Activated T-cell treated with anti-CD3 and anti-CD28 coated beads, Interleukin-2, amount 50 U/mL, for 72 hours (primary cell): ENCODE data around the gene RTL10. TPM values are rescaled to one million over a fixed set of nuclear protein-coding genes. Genes with fewer than 3 reads are reported as not detected.
A peak's percentile ranks its signal among the peaks of the same experiment; 100 is the strongest.

Source experiments
- ATAC-seq, 2 donors: fragments of 150-1000 bp; cut with Tn5 transposase; replicated peaks in 1 of 2; 2 replicates each; pipeline ENCODE4 v1.10.0; 2021; ENCODE audit warnings: moderate library complexity in 2 of 2, mild to moderate bottlenecking in 1 of 2
- DNase-seq, 2 donors: peaks; one replicate each; pipeline ENCODE4 v3.0.0; 2021 to 2022; ENCODE audit warnings: mixed read lengths in 1 of 2
- H3K27ac Mint-ChIP-seq: one replicate; pipeline ENCODE4 v1.8.0; 2022; ENCODE audit warnings: mild to moderate bottlenecking, moderate library complexity, mixed read lengths
- H3K27me3 Mint-ChIP-seq: one replicate; pipeline ENCODE4 v1.8.0; 2022; ENCODE audit warnings: low read depth, mixed read lengths
- H3K36me3 Mint-ChIP-seq, 2 donors: one replicate each; pipeline ENCODE4 v1.8.0; 2022; ENCODE audit warnings: mixed read lengths in 2 of 2, mild to moderate bottlenecking in 1 of 2; ENCODE audit not compliant: insufficient read depth in 2 of 2
- H3K4me1 Mint-ChIP-seq: one replicate; pipeline ENCODE4 v1.8.0; 2022; ENCODE audit warnings: low read depth, mixed read lengths
- H3K4me3 Mint-ChIP-seq, 2 donors: one replicate each; pipeline ENCODE4 v1.8.0; 2022; ENCODE audit warnings: mild to moderate bottlenecking in 2 of 2, mixed read lengths in 2 of 2, moderate library complexity in 2 of 2
- H3K9me3 Mint-ChIP-seq, 2 donors: one replicate each; pipeline ENCODE4 v1.8.0; 2022; ENCODE audit warnings: mixed read lengths in 2 of 2
- total RNA-seq, 2 donors: library from RNA; stranded (reverse); gene quantifications; one replicate each; pipeline ENCODE4 v1.2.3, GENCODE V29; 2022

Gene RTL10
- total RNA-seq: 10 to 100 TPM; 15.0 to 16.3 TPM

GRCh38 chr22:19854778-19855503 is at the start of gene RTL10, which contains the start of gene GNB1L:
RTL10 (minus strand) TSS chr22:19854874; CDS start chr22:19852261, 2,613 bp downstream.
GNB1L (minus strand) TSS chr22:19854874; CDS start chr22:19821355, 33,519 bp downstream.
- DNase-seq: peak; percentile 97
- Mint-ChIP-seq H3K4me1 (peaks cover 56% of the 10 kb centered on the region), H3K9me3 (no peaks in the 10 kb centered on the region), H3K4me3 (peak within 1 kb of the TSS; percentile 98 to 99), H3K27ac (peak within 1 kb of the TSS; percentile 97), H3K27me3 (no peaks in the 10 kb centered on the region), H3K36me3 (peaks cover 0 to 3% of the 10 kb centered on the region in 2 donors)
- ATAC-seq: peak; percentile 91 to 93

DNA sequence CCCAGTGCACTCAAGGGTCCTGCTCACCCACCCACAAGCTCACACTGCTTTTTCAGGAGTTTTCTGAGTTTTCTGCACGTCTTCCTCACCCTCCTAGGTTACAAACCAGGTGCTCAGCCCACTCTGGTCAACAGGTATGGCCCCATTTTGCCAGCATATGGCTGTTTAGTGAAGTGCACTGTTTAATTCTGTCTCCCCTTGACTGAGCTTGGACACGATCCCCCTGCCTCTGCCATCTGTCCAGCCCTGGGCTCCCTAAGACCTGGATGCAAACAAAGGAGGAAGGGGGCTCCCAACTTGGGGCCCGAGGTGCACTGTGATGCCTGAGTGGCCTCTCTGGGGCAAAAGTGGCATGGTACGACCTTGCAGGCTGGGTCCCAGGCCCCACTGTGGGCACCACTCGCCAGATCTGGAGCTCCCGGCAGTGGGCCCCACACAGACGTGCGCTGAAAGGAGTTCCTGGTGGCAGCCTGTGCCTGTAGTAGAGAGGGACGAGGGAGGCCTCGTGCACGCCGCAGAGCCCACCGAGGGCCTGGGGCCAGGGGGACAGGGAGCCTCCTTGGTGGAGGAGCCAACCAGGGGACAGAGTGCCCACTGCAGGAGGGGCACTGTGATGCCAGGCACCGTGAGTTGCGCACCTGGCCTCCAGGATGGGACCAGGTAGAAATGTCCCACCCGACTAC is 49.6 kb upstream of the RTL10 start:
- Mint-ChIP-seq H3K36me3 (no peaks in the 10 kb centered on the region), H3K4me3 (no peak overlapping the region), H3K9me3 (no peaks in the 10 kb centered on the region), H3K4me1 (no peaks in the 10 kb centered on the region), H3K27me3 (no peaks in the 10 kb centered on the region), H3K27ac (no peak overlapping the region)
- DNase-seq: no peak
- no peak for ATAC-seq

DNA sequence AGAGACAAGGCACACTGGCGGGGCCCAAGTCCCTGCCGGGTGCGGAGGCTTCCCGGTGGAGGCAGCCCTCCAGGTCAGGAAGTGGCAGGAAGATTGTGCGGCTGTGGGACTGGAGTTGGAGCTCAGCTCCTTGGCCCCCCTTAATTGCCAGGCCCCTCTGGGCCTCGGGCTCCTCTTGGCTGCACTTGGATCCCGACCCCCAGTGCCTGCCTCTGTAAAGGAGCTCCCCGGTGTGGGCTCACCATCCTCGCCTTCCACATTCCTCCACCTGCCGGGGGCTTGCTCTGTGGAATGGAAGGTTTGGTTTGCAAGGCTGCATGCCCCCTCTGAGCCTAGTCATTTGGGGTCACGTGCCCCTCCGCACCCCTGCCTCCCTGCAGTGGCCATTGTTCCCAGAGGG is 48.8 kb upstream of the RTL10 start:
- no peaks in the 10 kb centered on the region for H3K27me3 Mint-ChIP-seq

GRCh38 chr22:19903031-19903430 is 48.4 kb upstream of the RTL10 start:
- Mint-ChIP-seq H3K4me1 (no peaks in the 10 kb centered on the region), H3K4me3 (no peak overlapping the region), H3K27ac (no peak overlapping the region), H3K9me3 (no peaks in the 10 kb centered on the region), H3K27me3 (no peaks in the 10 kb centered on the region), H3K36me3 (no peaks in the 10 kb centered on the region)
- ATAC-seq: no peak
- DNase-seq: no peak

More for the DNA sequence above, 48.8 kb upstream of the RTL10 start:
- DNase-seq: no peak
- no peak overlapping the region for H3K27ac Mint-ChIP-seq
- H3K9me3 Mint-ChIP-seq: no peaks in the 10 kb centered on the region
- no peaks in the 10 kb centered on the region for H3K4me1 Mint-ChIP-seq
- ATAC-seq: no peak
- no peaks in the 10 kb centered on the region for H3K36me3 Mint-ChIP-seq
- no peak overlapping the region for H3K4me3 Mint-ChIP-seq

DNA sequence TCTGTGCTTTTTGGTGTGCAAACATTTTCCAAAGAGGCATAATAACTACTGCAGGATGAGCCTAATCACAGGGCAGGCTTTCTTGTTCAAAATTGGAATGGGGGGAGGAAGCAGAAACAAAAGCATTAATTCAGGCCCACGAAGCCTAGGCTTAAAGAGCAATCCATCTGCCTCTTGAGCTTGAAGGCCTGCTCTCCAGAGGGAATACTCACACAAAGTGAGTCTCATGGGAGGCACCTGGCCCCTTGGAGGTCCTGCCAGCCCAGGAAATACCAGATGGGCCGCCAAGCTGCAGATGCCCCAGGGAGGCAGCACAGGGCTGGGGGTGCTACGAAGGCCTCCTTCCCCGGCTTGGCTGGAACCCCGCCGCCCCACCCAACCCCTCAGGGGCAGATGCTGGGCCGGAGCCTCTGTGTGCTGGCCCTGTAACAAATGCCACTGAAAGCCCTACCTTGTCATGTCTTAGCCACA is 47.6 kb upstream of the RTL10 start:
- H3K36me3 Mint-ChIP-seq: no peaks in the 10 kb centered on the region
- DNase-seq (no peak), ATAC-seq (no peak)
- no peak overlapping the region for H3K4me3 Mint-ChIP-seq
- H3K9me3 Mint-ChIP-seq: no peaks in the 10 kb centered on the region
- peaks cover under 1% of the 10 kb centered on the region for H3K4me1 Mint-ChIP-seq
- no peak overlapping the region for H3K27ac Mint-ChIP-seq
- no peaks in the 10 kb centered on the region for H3K27me3 Mint-ChIP-seq

DNA sequence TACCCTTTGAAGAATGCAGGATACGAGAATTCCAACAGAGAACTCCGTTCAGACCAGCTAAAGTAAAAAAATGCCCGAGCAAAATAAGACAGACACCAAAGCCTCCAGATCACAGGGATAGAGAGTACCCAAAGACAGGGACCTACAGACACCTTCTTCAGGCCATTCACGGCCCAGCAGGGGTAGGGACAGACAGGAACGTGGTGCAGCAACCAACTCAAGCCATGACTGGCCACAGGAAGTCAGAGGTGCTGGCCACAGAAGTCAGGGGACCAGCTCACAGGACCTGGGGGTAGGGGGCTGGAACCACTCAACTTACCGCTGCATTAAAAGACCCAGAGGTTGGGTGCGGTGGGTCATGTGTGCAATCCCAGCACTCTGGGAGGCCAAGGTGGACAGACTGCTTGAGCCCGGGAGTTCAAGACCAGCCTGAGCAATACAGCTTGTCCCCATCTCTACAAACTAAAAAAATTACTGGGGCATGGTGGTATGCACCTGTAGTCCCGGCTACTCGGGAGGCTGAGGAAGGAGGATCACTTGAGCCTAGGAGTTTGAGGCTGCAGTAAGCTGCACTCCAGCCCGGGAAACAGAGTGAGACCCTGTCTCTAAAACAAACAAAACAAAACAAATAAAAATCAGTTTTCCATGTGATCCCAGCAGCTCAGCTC is 47.0 kb upstream of the RTL10 start:
- no peaks in the 10 kb centered on the region for H3K27me3 Mint-ChIP-seq
- ATAC-seq (no peak), DNase-seq (no peak)
- H3K4me1 Mint-ChIP-seq: peaks cover 6% of the 10 kb centered on the region
- no peak overlapping the region for H3K4me3 Mint-ChIP-seq
- no peak overlapping the region for H3K27ac Mint-ChIP-seq
- H3K36me3 Mint-ChIP-seq: no peaks in the 10 kb centered on the region
- no peaks in the 10 kb centered on the region for H3K9me3 Mint-ChIP-seq

- Mint-ChIP-seq H3K27me3 (no peaks in the 10 kb centered on the region), H3K4me3 (no peak overlapping the region), H3K36me3 (no peaks in the 10 kb centered on the region), H3K9me3 (no peaks in the 10 kb centered on the region), H3K27ac (no peak overlapping the region), H3K4me1 (peaks cover 15% of the 10 kb centered on the region)
- DNase-seq (no peak), ATAC-seq (no peak)
Measured at GRCh38 chr22:19900707-19901436, 46.2 kb upstream of the RTL10 start.

DNA sequence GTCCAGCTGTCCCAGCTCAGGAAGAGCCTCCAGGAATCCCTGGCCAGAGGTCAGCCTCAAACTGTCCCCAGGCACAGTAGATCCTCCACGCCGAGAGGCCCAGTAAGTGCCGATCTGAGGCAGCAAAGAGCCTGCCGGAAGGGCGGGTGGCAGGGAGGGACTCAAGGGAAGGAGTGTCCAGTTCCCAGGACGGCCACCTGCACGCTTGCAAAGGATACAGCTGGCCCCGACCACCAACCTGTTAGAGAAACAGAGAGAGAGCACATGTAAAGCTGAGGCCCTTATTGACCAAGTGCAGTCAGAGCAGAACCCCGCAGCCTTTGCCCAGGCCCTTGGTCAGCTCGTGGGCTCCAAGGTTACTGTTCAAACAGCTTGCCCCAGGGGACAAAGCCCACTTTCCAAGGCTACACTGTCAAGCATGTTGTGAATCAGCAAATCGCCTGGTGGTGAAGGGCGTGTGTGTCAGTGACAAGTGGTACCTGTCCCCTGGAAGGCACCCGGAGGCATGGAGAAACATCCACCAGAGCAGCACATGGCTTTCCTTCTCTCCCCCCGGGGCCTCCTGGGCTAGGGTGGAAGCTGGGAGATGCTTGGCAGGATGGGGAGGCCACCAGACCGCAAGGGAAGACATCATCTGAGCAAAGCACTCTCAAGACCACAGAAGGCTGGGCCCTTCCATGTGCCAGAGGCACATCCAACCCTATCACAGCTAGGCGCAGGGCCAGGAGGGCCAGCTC is 44.3 kb upstream of the RTL10 start:
- Mint-ChIP-seq H3K27me3 (no peaks in the 10 kb centered on the region), H3K4me1 (peaks cover 30% of the 10 kb centered on the region), H3K27ac (no peak overlapping the region), H3K9me3 (no peaks in the 10 kb centered on the region), H3K4me3 (no peak overlapping the region), H3K36me3 (no peaks in the 10 kb centered on the region)
- ATAC-seq (no peak), DNase-seq (no peak)

DNA sequence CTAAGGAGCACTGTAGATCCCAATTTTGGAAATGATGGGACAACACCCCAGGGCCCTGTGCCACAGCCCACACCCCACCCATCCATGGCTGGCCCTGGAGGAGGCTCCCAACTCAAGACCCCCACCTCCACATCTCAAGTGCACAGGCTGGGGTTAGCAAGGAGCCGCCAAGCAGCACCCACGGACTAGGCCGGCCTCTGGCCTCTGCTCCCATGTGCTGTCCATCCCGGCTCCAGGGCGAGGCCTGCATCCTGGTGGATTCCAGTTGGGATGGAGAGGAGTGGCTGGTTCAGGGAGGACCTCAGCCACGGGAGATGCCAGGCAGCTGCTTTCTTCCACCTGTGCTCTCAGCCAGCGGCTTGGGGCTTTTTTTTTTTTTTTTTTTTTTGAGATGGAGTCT is 43.5 kb upstream of the RTL10 start:
- ATAC-seq: no peak
- Mint-ChIP-seq H3K27me3 (no peaks in the 10 kb centered on the region), H3K36me3 (no peaks in the 10 kb centered on the region), H3K4me1 (peaks cover 36% of the 10 kb centered on the region), H3K4me3 (no peak overlapping the region), H3K9me3 (no peaks in the 10 kb centered on the region), H3K27ac (no peak overlapping the region)
- DNase-seq: no peak

DNA sequence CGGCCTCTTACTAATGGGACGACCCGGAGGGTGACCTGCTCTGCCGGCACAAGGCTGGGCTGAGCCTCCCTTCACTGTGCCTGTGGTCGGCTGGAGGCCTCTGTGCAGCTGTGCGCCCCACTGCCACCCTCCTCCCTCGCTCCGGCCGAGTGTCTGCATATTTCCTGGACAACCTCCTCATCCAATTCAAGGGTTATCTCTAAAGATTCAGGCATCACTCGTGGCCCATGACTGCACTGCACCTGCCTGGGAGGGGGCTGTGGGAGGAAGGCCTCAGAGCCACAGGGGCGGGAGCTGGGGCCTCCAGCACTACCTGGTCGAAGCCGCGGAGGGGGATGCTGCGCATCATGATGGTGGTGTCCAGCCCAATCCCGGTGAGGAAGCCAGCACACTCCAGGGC is 43.1 kb upstream of the RTL10 start:
- Mint-ChIP-seq H3K4me1 (peaks cover 40% of the 10 kb centered on the region), H3K4me3 (no peak overlapping the region), H3K36me3 (no peaks in the 10 kb centered on the region), H3K9me3 (no peaks in the 10 kb centered on the region), H3K27me3 (no peaks in the 10 kb centered on the region), H3K27ac (no peak overlapping the region)
- ATAC-seq (no peak), DNase-seq (no peak)

GRCh38 chr22:19896665-19897355 is 42.1 kb upstream of the RTL10 start:
- H3K4me1 Mint-ChIP-seq: peaks cover 49% of the 10 kb centered on the region
- H3K9me3 Mint-ChIP-seq: no peaks in the 10 kb centered on the region
- DNase-seq: peak; percentile 33 to 44
- no peaks in the 10 kb centered on the region for H3K27me3 Mint-ChIP-seq
- H3K27ac Mint-ChIP-seq: no peak overlapping the region
- H3K36me3 Mint-ChIP-seq: no peaks in the 10 kb centered on the region
- peak; percentile 22 to 34 for ATAC-seq
- H3K4me3 Mint-ChIP-seq: no peak overlapping the region
